ENCODE measurements around the gene CR1. TPM values are rescaled to one million over a fixed set of nuclear protein-coding genes. Genes with fewer than 3 reads are reported as not detected.

Gene CR1
- total and polyA plus RNA-seq, 9 of the 15 experiments (the other 6 are each of a cell fraction or from before 2014, with no cell fraction given) = 0.07 to 0.47 (median 0.18) TPM

- H3K27ac ChIP-seq (ENCODE audit: extremely low read depth, low read depth, low read length) = no peak overlapping the region
- no peak overlapping the region for H3K4me3 ChIP-seq
- no peaks in the 10 kb centered on the region; the same call in none of the 2 replicates for H3K9me3 ChIP-seq (replicated peaks; ENCODE audit: control insufficient read depth, insufficient read depth, low read depth, low read length)
- in situ Hi-C loops (cut with MboI) (loop anchor here (5.0 kb wide), 2 partner anchors 48 to 88 kb away; no protein-coding TSS in a partner anchor), intact Hi-C loops (cut with micrococcal nuclease) (no loop called here)
- ChIA-PET POLR2A (interaction anchor here (0.8 kb wide), 1 partner anchor 11 kb away, joined by 3 read pairs; no protein-coding TSS in a partner anchor), CTCF (ENCODE audit: low intra/inter-chr PET ratio) (no interaction called here)
- BruUV-seq (replicated peaks) = no TSS peak
- H3K9ac ChIP-seq (ENCODE audit: insufficient read depth in 1 of 2, low read depth in 2 of 2, low read length in 2 of 2) = no peak overlapping the region
- ATAC-seq (no peak), DNase-seq (ENCODE audit: extremely low read depth in 1 of 4, low spot score in 3 of 4) (no peak), FAIRE-seq (no peak)
- peaks cover 87% of the 10 kb centered on the region for H3K79me2 ChIP-seq (ENCODE audit: control insufficient read depth, insufficient read depth, low read length)
- peaks cover 11 to 32% of the 10 kb centered on the region in 2 experiments; a peak in 4 of 5 replicates for H3K4me1 ChIP-seq (replicated peaks in 1 of 2; ENCODE audit: control insufficient read depth in 2 of 2, insufficient read depth in 2 of 2, low read length in 2 of 2)
- no peaks in the 10 kb centered on the region for H3K9me1 ChIP-seq (ENCODE audit: control insufficient read depth, insufficient read depth, low read length)
- H3K27me3 ChIP-seq (ENCODE audit: control insufficient read depth in 2 of 2, insufficient read depth in 2 of 2, low read length in 2 of 2) = no peaks in the 10 kb centered on the region
- H3K4me2 ChIP-seq (ENCODE audit: insufficient read depth, low read length) = no peak overlapping the region
- TF ChIP-seq FOS (IDR thresholded peaks at IDR 0.05; ENCODE audit: extremely low read depth, insufficient read length) = no peak
- TF ChIP-seq SREBF1 (IDR thresholded peaks at IDR 0.05; ENCODE audit: borderline replicate concordance, low read depth, low read length) = no peak
- TF ChIP-seq PKNOX1 (IDR thresholded peaks at IDR 0.05) = peak; percentile 78
- TF ChIP-seq CUX1 (CRISPR knock-in tag; IDR thresholded peaks at IDR 0.05) = no peak
- H4K20me1 ChIP-seq (replicated peaks; ENCODE audit: control insufficient read depth, insufficient read depth, low read length) = peaks cover 2% of the 10 kb centered on the region; the same call in 1 of the 2 replicates
- H2AFZ ChIP-seq (ENCODE audit: low read depth, low read length) = no peak overlapping the region
- 95% methylated on average over 3 of the region's 3 CpGs for WGBS (ENCODE audit: insufficient coverage, low coverage, missing lambda C conversion rate)
- H3K36me3 ChIP-seq (ENCODE audit: control insufficient read depth, insufficient read depth, low read length) = peaks cover 18% of the 10 kb centered on the region
Observed at GRCh38 chr1:207670192-207670591, 174.2 kb downstream of the CR1 start.
